IPS DF 4.7 (cell line): Measurements from ENCODE around the gene HMOX2.

ENCODE experiments used
- DNase-seq: peaks from one replicate; pipeline ENCODE4 v3.0.0-alpha.2; 2013; ENCODE audit warnings: low spot score; ENCODE audit errors: extremely low read depth

Gene HMOX2

GRCh38 chr16:4522051-4522581 is 45.9 kb downstream of the HMOX2 start:
- DNase-seq: no peak

GRCh38 chr16:4523686-4524085 is 47.5 kb downstream of the HMOX2 start:
- no peak for DNase-seq

GRCh38 chr16:4524571-4524970 is 48.4 kb downstream of the HMOX2 start:
- no peak for DNase-seq

GRCh38 chr16:4525069-4525468 is 48.9 kb downstream of the HMOX2 start:
- DNase-seq: no peak

- no peak for DNase-seq
These were observed 49.6 kb downstream of the HMOX2 start for GRCh38 chr16:4525634-4526277.

- DNase-seq: peak; percentile 74
These were observed 53.2 kb downstream of the HMOX2 start for GRCh38 chr16:4529085-4530060.

DNA sequence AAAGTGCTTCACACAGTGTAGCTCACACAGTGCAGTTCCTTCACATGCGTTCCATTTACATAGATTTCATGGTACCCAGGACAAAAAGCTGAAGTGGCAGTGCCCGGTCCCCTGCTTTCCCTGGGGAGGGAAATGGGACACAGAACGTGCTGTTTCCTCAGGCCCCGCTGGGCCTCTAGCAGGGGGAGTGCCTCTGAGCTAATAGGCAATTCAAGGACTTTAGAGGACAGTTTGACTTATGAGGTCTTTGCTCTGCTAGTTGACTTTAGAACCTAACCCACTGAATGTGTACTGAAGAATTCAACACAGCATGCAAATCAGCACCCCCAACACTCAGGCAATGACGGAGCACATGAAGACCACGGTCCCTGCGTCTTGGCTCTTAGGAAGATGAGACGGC is 55.6 kb downstream of the HMOX2 start:
- DNase-seq: no peak

GRCh38 chr16:4532238-4532637 is 56.0 kb downstream of the HMOX2 start:
- no peak for DNase-seq

DNA sequence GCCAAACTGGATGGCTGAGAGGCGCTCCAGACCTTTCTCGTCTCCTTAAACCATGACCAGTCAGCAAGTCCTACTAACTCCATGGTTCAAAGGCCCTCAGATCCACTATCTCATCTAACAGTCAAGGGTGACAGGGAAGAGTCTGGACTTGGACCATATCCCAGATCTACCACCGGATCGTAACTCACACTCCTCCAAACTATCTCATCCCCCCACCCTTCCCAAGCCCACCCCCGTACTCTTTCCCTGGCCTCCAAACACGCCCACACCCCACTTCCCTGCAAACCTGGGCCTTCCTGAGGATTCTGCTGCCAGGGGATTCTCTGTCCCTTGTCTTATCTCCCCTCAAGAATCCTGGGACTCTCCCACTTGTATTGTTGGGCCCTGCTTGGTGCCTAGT is 57.3 kb downstream of the HMOX2 start:
- no peak for DNase-seq

DNA sequence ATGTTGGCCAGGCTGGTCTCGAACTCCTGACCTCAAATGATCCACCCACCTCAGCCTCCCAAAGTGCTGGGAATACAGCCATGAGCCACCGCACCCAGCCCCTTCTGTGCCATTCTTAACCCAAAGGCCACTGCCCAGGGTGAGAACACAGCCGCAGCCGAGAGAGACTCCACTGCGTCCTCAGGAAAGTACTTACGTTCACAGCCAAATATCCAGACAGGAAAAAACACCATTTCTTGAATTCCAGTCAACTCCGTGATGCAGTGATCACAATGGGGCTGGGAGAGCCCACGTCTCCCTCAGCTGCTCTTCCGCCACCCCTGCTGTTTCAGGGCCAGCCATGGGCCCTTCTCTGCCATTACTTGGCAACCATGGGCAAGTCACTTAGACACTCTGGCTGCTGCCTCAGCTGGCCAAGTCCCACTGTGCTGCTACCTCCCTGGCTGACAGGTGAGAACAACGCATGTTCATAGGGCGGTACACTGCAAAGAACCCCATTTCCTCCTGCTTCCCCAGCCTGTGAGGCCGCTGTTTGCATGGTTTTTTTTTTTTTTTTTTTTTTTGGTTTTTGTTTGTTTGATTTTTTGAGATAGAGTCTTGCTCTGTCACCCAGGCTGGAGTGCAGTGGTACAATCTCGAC is 58.1 kb downstream of the HMOX2 start:
- no peak for DNase-seq

DNA sequence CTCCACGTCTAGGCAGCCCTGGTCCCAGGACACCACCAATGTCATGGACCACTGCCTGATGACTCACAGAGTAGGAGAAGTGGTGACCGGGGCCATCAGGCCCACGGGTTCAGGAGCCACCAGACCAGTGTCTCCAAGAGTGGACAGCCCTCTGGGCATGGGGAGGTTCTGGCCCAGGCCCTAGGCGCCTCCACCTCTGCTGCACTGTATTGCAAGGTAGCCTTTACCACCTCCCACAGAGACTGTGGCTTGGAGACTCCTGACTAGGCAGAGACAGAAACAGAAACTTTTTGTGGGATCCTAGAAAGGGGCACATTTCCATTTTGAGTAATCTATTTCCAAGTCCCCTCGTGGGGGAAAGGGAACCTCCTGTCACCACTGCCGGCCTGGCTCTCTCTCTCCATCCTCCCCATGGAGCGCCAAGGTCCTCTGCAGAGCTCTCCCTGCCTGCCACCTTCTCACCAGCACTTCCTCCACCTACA is 59.5 kb downstream of the HMOX2 start:
- DNase-seq: no peak

DNA sequence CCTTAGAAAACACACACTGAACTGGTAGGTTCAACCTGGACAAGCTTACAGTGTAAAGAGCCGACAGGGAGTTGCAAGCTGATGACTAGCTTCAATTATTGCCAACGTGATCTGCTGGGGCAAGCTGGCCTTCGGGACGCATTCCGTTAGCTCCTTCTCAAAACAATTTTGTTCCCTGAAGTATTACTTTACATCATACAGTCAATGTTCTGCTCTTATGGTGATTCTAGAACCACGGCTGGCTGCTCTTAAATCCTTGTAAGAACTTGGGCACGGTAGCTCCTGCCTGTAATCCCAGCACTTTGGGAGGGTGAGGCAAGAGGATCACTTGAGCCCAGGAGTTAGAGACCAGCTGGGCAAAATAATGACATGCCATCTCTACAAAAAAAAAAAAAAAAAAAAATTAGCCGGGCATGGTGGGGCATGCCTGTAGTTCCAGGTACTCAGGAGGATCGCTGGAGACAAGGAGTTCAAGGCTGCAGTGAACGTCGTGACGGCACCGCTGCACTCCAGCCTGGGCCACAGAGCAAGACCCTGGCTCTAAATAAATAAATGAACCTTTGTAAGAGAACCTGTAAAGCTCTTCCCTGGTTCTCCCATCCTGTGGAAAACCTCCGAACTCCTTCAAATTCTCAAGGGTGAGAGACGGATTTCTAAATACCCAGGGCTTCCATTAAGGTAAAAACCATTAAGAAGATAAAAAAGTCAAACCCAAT is 60.4 kb downstream of the HMOX2 start:
- no peak for DNase-seq

DNA sequence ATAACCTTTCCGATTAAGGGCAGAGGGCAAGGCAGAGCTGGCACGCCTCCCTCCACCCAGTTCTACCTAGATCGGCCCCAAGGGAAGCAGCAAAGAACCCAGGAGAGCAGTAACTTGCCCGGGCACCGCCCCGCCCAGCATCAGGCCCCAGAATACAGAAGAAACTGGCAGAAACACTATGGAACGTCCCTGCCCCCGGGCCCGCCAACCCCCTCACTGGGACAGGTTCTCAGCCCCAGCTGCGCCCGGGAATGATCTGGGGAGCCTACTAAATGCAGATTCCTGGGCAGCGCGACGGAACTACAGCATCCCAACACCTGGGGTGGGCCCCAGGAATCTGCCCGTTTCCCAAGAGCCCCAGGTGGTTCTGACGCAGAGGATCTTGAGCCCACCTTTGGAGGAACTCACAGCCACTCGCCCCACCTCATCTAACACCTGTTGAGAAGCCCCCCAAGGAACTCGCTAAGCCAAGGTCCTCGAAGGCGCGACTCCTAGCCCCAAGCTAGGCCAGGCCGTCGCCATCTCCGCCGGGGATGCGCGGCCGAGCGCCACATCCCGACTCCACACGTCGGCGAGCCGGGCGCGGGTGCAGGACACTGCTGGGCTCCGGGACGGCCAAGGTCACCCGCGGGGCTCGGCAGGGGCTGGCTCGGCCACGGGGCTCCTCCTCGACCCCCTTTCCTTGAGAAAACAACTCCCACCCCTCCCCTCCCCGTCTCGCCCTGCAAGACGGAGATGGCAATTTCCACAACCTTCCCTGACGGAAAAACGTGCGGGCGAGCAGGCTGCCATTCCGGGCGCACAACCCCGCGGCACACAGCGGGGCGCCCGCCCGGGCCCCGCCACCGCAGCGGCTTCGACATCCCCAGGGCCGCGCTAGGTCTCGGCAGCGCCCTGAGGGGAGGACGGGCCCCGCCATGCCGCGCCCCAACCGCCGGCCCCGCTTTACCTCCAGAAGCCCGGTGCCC is 61.5 kb downstream of the HMOX2 start:
- DNase-seq: no peak

GRCh38 chr16:4538350-4539235 is 62.4 kb downstream of the HMOX2 start, which contains the start of gene CDIP1:
TSS of gene CDIP1 (minus strand) at chr16:4538773. CDS start at chr16:4514130, 24,643 bp downstream.
- peak; percentile 78 for DNase-seq

GRCh38 chr16:4539716-4540284 is 63.6 kb downstream of the HMOX2 start:
- no peak for DNase-seq

- no peak for DNase-seq
These were observed 68.3 kb downstream of the HMOX2 start for GRCh38 chr16:4544473-4544872.

DNA sequence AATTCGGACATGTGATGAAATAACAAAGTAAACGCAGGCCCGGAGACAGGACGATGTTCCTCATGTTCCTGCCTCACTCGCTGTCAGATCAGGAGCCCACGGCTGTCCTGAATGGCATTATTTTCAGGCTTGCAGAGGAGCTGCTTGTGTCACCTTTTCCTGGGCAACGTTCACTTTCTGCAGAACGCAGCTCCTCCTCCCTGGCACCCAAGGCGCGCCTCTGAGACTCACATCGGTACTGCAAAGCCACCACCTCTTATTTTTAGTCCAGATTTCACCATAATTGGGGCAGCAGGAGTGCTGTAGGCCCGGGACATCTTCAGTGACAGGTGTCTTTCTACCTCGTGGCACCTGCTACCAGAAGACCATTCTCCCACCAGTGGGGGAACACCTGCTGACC is 71.9 kb downstream of the HMOX2 start:
- no peak for DNase-seq

DNA sequence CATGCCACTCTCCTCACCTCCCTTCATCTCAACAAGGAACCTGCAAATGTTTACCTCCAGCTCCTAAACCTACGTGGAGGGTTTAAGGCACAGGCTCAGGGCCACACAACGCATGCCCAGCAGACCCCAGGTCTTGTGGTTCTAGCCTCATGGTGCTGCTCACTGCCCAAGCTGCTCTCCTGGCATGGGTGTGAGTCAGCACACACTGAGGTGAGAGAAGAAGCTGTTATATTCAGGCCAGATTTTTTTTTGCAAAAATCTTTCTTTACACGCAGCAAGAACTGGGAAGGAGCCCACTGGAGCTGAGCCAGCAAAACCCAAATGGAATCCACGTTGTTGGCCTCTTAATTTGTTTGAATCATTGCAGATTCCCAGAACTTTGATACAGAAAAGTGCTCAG is 74.4 kb downstream of the HMOX2 start:
- no peak for DNase-seq
